OCI-LY7 (cell line): ENCODE results near the gene MCRIP2. TPM values are rescaled to one million over a fixed set of nuclear protein-coding genes. Genes with fewer than 3 reads are reported as not detected.

ENCODE experiments used
- BruUV-seq: library from RNA; stranded (reverse); fragments of 400-500 nt; replicated peaks from 2 replicates; lab custom pipeline; 2021; lab: Mats Ljungman, UMichigan
- CTCF ChIA-PET: fragments of 300-600 bp; sonication (Branson Sonifier 250); formaldehyde crosslinking; loops from one replicate; lab custom pipeline; 2022; ENCODE audit warnings: antibody characterized with exemption; ENCODE audit not compliant: unreplicated experiment; lab: Charles Lee
- POLR2A ChIA-PET: fragments of 300-600 bp; sonication (Branson Sonifier 250); formaldehyde crosslinking; loops from one replicate; lab custom pipeline; 2022; ENCODE audit warnings: antibody characterized with exemption; lab: Charles Lee
- DNase-seq: peaks from one replicate; pipeline ENCODE4 v3.0.0-alpha.2; 2015; ENCODE audit warnings: low spot score
- H2AFZ ChIP-seq: fragments of 200-600 bp; sonication (generic), shearing (Covaris generic); 2 replicates; pipeline ENCODE4 v1.6.1; 2014; ENCODE audit warnings: mild to moderate bottlenecking, antibody characterized with exemption, low read length, moderate library complexity
- H3K27ac ChIP-seq: fragments of 200-600 bp; sonication (generic); 2 replicates; pipeline ENCODE4 v1.5.1; 2014; ENCODE audit warnings: mixed run types, low read depth, mild to moderate bottlenecking, moderate library complexity, low read length, inconsistent platforms; ENCODE audit not compliant: poor library complexity, severe bottlenecking
- H3K36me3 ChIP-seq: fragments of 200-600 bp; sonication (generic); 2 replicates; pipeline ENCODE4 v1.6.1; 2014; ENCODE audit warnings: mild to moderate bottlenecking, antibody characterized with exemption, low read length, moderate library complexity, mixed read lengths; ENCODE audit not compliant: insufficient read depth
- H3K4me1 ChIP-seq: fragments of 200-600 bp; sonication (generic); 2 replicates; pipeline ENCODE4 v1.5.1; 2014; ENCODE audit warnings: mild to moderate bottlenecking, low read length; ENCODE audit not compliant: insufficient read depth, poor library complexity, severe bottlenecking
- H3K4me2 ChIP-seq: fragments of 200-600 bp; sonication (generic); 2 replicates; pipeline ENCODE4 v1.6.1; 2014; ENCODE audit warnings: mild to moderate bottlenecking, low read length
- H3K4me3 ChIP-seq: fragments of 200-600 bp; sonication (generic); 2 replicates; pipeline ENCODE4 v1.5.1; 2014; ENCODE audit warnings: mild to moderate bottlenecking, low read depth, low read length; ENCODE audit not compliant: poor library complexity, severe bottlenecking
- H3K79me2 ChIP-seq: fragments of 200-600 bp; sonication (generic); 2 replicates; pipeline ENCODE4 v1.6.1; 2016; ENCODE audit warnings: low read depth, mild to moderate bottlenecking, low read length, moderate library complexity, mixed read lengths; ENCODE audit not compliant: insufficient read depth
- H3K9me2 ChIP-seq: fragments of 200-600 bp; sonication (generic); 2 replicates; pipeline ENCODE4 v1.6.1; 2016; ENCODE audit warnings: mild to moderate bottlenecking, low read length, mixed read lengths; ENCODE audit not compliant: insufficient read depth
- H3K9me3 ChIP-seq: fragments of 200-600 bp; sonication (generic); 2 replicates; pipeline ENCODE4 v1.6.1; 2014; ENCODE audit warnings: mild to moderate bottlenecking, mixed run types, low read length, mixed read lengths
- H4K20me1 ChIP-seq: fragments of 200-600 bp; sonication (generic); 2 replicates; pipeline ENCODE4 v1.6.1; 2014; ENCODE audit warnings: mild to moderate bottlenecking, antibody characterized with exemption, low read length, moderate library complexity, mixed read lengths; ENCODE audit not compliant: insufficient read depth
- CTCF ChIP-seq: fragments of 200-600 bp; sonication (generic); conservative IDR thresholded peaks from 2 replicates; pipeline ENCODE4 v1.5.1; 2014; ENCODE audit warnings: mild to moderate bottlenecking, antibody characterized with exemption, low read length, moderate library complexity, mixed read lengths
- EZH2phosphoT487 ChIP-seq: fragments of 200-600 bp; sonication (generic); IDR thresholded peaks from 2 replicates; pipeline ENCODE4 v1.6.1; 2018; ENCODE audit warnings: low read depth, borderline replicate concordance, mild to moderate bottlenecking, mixed run types, antibody characterized with exemption, low read length, moderate library complexity, mixed read lengths
- intact Hi-C: fragments of 100-400 bp; cut with micrococcal nuclease; formaldehyde crosslinking; loops from one replicate; pipeline ENCODE4 v1.10.0; 2022; ENCODE audit not compliant: unreplicated experiment
- total RNA-seq, 2 experiments: library from RNA; depleted of rRNA in 1 of 2; stranded (reverse); fragments of >200 nt in 1 of 2; shearing (Covaris generic) in 1 of 2; gene quantifications; 2 replicates each; pipeline ENCODE4 v1.2.3, GENCODE V29; 2014 to 2022

MCRIP2 gene
- total RNA-seq, 2 experiments from 2014 or later, result 62.8 to 64.1 TPM

- Histone ChIP-seq H3K27ac (no peak overlapping the region), H3K79me2 (no peaks in the 10 kb centered on the region), H3K4me2 (no peak overlapping the region), H3K9me3 (no peaks in the 10 kb centered on the region), H3K9me2 (no peaks in the 10 kb centered on the region), H2AFZ (no peak overlapping the region), H3K4me1 (no peaks in the 10 kb centered on the region), H3K36me3 (peaks cover 9% of the 10 kb centered on the region), H3K4me3 (no peak overlapping the region), H4K20me1 (no peaks in the 10 kb centered on the region)
- CTCF ChIA-PET, result no interaction called here
- no peak for DNase-seq
- intact Hi-C loops, result no loop called here
- no peak for TF ChIP-seq CTCF
- TF ChIP-seq EZH2phosphoT487, result no peak
- POLR2A ChIA-PET, result interaction anchor here (1.0 kb wide), 1 partner anchor 72 kb away, joined by 4 read pairs; the partner anchor contains the start of gene CAPN15
- no TSS peak for BruUV-seq
Observed at GRCh38 chr16:598823-599739, 42.5 kb upstream of the MCRIP2 start.

- H3K9me2 ChIP-seq, result no peaks in the 10 kb centered on the region
- no peak overlapping the region for H3K27ac ChIP-seq
- CTCF ChIA-PET, result interaction anchor here (0.6 kb wide), 1 partner anchor 52 kb away, joined by 3 read pairs; no protein-coding TSS in a partner anchor
- DNase-seq, result peak; percentile 39
- BruUV-seq, result no TSS peak
- 0 out of 2 replicates have a peak, but pooled peaks cover 5% of the 10 kb centered on the region for H3K9me3 ChIP-seq
- no peaks in the 10 kb centered on the region for H3K79me2 ChIP-seq
- H3K4me1 ChIP-seq, result no peaks in the 10 kb centered on the region
- POLR2A ChIA-PET, result no interaction called here
- no peak overlapping the region for H3K4me3 ChIP-seq
- TF ChIP-seq EZH2phosphoT487 (no peak), CTCF (peak; percentile 71)
- H4K20me1 ChIP-seq, result no peaks in the 10 kb centered on the region
- H2AFZ ChIP-seq, result no peak overlapping the region
- H3K4me2 ChIP-seq, result no peak overlapping the region
- H3K36me3 ChIP-seq, result peaks cover 16% of the 10 kb centered on the region
- intact Hi-C loops, result loop anchor here (1.0 kb wide), 1 partner anchor 21 kb away; no protein-coding TSS in a partner anchor
Observed at GRCh38 chr16:600781-601180, 40.8 kb upstream of the MCRIP2 start.

- intact Hi-C loops, result no loop called here
- Histone ChIP-seq H3K9me2 (no peaks in the 10 kb centered on the region), H4K20me1 (no peaks in the 10 kb centered on the region), H3K4me3 (no peak overlapping the region), H3K9me3 (0 out of 2 replicates have a peak, but pooled peaks cover 5% of the 10 kb centered on the region), H2AFZ (no peak overlapping the region), H3K36me3 (peaks cover 13% of the 10 kb centered on the region), H3K4me2 (no peak overlapping the region), H3K79me2 (no peaks in the 10 kb centered on the region), H3K4me1 (no peaks in the 10 kb centered on the region), H3K27ac (no peak overlapping the region)
- no TSS peak for BruUV-seq
- ChIA-PET POLR2A (no interaction called here), CTCF (no interaction called here)
- no peak for DNase-seq
- TF ChIP-seq EZH2phosphoT487 (no peak), CTCF (no peak)
Observed at GRCh38 chr16:603933-604332, 37.7 kb upstream of the MCRIP2 start.
